Thyroid gland (tissue), 4 donors: ENCODE measurements around the gene KRT81.

Source experiments
- POLR2A ChIP-seq, 2 donors: fragments of 450-650 bp; IDR thresholded peaks; one replicate each; pipeline ENCODE4 v1.6.1; 2017; ENCODE audit warnings: antibody characterized with exemption in 2 of 2, mild to moderate bottlenecking in 2 of 2, moderate library complexity in 1 of 2
- TF ChIP-seq, protein P1 (sequence below), 6 experiments: fragments of 200-600 bp in 3 of 6; fragments of 450-650 bp in 3 of 6; sonication (generic) in 3 of 6; IDR thresholded peaks; one replicate each; pipeline ENCODE4 v1.5.1; 2016 to 2019; ENCODE audit warnings: antibody characterized with exemption in 6 of 6, mild to moderate bottlenecking in 2 of 6, inconsistent platforms in 1 of 6, moderate library complexity in 1 of 6

DNA sequence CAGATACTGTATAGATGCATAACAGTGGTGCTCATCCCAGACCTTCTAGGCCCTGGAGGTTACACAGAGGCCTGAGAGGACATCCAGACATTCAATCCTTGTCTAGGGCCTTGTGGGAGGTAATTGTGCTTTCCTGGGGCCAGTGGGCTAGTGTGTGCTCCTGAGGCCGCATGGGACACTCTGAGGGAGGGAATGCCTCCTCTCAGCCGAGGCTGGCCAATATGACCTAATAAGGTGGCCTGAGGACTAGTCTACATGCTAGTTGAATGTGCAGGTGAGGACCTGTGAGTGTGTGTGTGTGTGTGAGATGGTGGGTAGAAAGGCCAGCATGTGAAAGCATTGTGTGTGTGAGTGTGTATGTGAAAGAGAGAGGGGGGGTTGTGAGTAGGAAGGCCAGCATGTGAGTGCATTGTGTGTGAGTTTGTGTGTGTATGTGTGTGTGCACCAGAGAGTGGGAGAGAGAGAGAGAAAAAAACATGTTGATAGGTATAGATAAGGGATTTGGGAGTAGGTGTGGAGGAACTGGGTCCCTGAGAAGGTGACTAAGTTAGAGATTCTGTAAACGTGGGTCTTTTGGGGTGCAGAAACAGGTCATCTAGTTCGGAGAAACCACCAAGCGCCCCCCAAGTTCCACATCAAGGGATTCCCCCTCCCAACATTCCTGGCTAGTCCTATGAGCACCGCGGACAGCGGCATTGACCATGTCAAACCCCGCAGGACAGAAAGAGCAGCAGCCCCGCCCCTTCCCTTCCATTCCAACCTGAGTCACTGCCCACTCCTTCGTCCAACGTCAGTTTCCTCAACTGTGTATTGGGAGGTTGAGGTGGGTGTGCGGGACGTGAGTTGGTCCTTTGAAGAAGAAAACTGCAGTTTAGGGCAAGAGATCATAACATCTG lies 9.7 kb upstream of the KRT81 start:
- TF ChIP-seq, protein P1, sequence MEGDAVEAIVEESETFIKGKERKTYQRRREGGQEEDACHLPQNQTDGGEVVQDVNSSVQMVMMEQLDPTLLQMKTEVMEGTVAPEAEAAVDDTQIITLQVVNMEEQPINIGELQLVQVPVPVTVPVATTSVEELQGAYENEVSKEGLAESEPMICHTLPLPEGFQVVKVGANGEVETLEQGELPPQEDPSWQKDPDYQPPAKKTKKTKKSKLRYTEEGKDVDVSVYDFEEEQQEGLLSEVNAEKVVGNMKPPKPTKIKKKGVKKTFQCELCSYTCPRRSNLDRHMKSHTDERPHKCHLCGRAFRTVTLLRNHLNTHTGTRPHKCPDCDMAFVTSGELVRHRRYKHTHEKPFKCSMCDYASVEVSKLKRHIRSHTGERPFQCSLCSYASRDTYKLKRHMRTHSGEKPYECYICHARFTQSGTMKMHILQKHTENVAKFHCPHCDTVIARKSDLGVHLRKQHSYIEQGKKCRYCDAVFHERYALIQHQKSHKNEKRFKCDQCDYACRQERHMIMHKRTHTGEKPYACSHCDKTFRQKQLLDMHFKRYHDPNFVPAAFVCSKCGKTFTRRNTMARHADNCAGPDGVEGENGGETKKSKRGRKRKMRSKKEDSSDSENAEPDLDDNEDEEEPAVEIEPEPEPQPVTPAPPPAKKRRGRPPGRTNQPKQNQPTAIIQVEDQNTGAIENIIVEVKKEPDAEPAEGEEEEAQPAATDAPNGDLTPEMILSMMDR (IDR thresholded peaks at IDR 0.05): no peak
- TF ChIP-seq POLR2A (IDR thresholded peaks at IDR 0.05): no peak
